Measurements from ENCODE around the gene DEDD. TPM values are rescaled to one million over a fixed set of nuclear protein-coding genes. Genes with fewer than 3 reads are reported as not detected.

DEDD gene
- total and polyA plus RNA-seq, 11 donors: 13.8 to 38.8 (median 26.5) TPM

DNA sequence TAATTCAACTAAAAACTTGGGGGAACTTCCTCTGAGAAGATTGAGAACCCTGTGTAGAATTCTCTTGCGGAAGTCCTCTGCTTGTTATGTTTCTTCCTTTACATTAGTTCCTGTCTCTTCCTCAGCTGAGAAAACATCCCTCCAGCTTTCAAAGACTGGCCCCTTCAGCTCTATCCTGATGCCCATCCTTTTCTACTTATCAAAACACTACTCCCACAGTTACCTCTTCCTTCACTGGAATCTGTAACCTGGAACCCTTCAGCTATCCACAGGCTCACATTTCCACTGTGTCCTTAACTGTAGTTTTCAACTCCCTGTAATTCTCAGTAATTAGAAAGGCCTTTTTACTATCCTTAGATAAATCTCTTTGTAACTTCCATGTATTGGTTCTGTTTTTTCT lies 6.0 kb upstream of the DEDD start:
- Histone ChIP-seq H3K4me3 (no peak overlapping the region), H3K27ac (peak overlapping the region in 5 of 12 donors; percentile 12 to 51 (median 30)), H3K9me3 (no peaks in the 10 kb centered on the region), H3K27me3 (no peaks in the 10 kb centered on the region), H3K4me1 (peaks cover 5 to 47% (median 11%) of the 10 kb centered on the region in 12 donors), H3K36me3 (no peaks in the 10 kb centered on the region)
- WGBS, 4 donors: 69 to 88% (median 70%) methylated on average over 1 of the region's 1 CpG
- intact Hi-C loops (cut with DNase I): loop anchor here in 7 of 10 donors (5.0 to 10.0 kb wide), 3 partner anchors 94 to 144 kb away; partner anchors contain the start of gene USF1 (in 3 of the 7)
- no peak for ATAC-seq
- no peak for DNase-seq
- no peak for TF ChIP-seq POLR2A (IDR thresholded peaks at IDR 0.05)
- TF ChIP-seq, protein P1, sequence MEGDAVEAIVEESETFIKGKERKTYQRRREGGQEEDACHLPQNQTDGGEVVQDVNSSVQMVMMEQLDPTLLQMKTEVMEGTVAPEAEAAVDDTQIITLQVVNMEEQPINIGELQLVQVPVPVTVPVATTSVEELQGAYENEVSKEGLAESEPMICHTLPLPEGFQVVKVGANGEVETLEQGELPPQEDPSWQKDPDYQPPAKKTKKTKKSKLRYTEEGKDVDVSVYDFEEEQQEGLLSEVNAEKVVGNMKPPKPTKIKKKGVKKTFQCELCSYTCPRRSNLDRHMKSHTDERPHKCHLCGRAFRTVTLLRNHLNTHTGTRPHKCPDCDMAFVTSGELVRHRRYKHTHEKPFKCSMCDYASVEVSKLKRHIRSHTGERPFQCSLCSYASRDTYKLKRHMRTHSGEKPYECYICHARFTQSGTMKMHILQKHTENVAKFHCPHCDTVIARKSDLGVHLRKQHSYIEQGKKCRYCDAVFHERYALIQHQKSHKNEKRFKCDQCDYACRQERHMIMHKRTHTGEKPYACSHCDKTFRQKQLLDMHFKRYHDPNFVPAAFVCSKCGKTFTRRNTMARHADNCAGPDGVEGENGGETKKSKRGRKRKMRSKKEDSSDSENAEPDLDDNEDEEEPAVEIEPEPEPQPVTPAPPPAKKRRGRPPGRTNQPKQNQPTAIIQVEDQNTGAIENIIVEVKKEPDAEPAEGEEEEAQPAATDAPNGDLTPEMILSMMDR (IDR thresholded peaks at IDR 0.05): no peak

DNA sequence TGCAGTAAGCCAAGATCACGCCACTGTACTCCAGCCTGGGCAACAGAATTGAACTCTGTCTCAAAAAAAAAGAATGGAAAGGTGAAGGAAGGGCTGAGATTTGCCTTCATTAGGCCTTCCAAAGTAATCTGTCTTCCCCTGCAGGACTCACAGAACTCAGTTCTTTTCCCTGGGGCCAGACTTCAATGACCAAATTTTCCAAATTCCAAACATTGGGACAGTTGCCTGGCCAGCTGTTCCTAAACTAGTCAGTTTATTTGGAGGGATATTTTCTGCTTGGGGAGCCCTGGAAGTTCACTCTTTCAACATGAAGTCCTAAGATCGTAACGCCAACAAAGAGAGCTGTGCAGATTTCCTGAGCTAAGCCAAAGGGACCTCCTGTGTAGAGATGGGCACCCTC lies 5.4 kb upstream of the DEDD start:
- TF ChIP-seq, protein P1 (IDR thresholded peaks at IDR 0.05): no peak
- no peak for TF ChIP-seq POLR2A (IDR thresholded peaks at IDR 0.05)
- H3K27ac ChIP-seq: peak overlapping the region in 5 of 12 donors; percentile 12 to 51 (median 30)

DNA sequence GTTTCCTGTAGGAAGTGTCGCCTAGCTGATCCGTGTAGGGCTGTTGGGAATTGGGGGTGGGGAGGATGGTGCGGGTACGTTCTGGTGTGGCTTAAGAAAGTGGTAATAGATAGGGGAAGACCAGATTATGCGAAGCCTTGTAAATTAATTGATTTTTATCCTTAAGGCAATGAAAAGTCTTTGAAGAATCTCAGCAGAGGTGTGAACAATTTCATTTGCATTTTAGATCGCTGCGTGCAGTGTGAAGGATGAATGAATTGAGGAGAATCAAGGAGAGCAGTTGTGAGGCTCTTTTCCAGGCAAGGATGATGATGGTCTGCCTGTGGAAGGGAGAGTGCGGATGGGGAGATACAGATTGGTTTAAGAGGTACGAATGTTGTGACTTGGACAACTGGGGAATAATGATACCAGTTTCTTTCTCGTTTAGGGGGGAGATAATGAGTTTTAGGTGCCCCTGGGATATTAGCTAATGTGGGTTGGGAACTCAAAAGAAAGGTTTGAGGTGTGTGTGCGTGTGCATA lies 813 bp upstream of the DEDD start:
- H3K27me3 ChIP-seq: no peaks in the 10 kb centered on the region
- ATAC-seq: no peak
- peaks cover 5 to 73% (median 39%) of the 10 kb centered on the region in 12 donors for H3K4me1 ChIP-seq

More for the DNA sequence above, 5.4 kb upstream of the DEDD start:
- no peak for ATAC-seq
- intact Hi-C loops (cut with DNase I): loop anchor here in 7 of 10 donors (5.0 to 10.0 kb wide), 3 partner anchors 93 to 143 kb away; partner anchors contain the start of gene USF1 (in 3 of the 7)
- no peak for DNase-seq
- Histone ChIP-seq H3K9me3 (no peaks in the 10 kb centered on the region), H3K4me3 (no peak overlapping the region), H3K27me3 (no peaks in the 10 kb centered on the region), H3K36me3 (no peaks in the 10 kb centered on the region), H3K4me1 (peaks cover 5 to 49% (median 12%) of the 10 kb centered on the region in 12 donors)
- WGBS, 4 donors: 61 to 76% (median 70%) methylated on average over 3 of the region's 3 CpGs

More for the DNA sequence above, 813 bp upstream of the DEDD start:
- peaks cover 0 to 24% (median 19%) of the 10 kb centered on the region in 9 donors for H3K36me3 ChIP-seq
- peak overlapping the region; percentile 42 to 92 (median 71) for H3K4me3 ChIP-seq
- intact Hi-C loops (cut with DNase I): loop anchor here in 7 of 10 donors (1.0 to 10.0 kb wide), 5 partner anchors 14 to 138 kb away; partner anchors contain the start of genes USF1 (in 3 of the 7), NIT1 (in 2 of the 7), PFDN2 (in 2 of the 7) and UFC1 (in 1 of the 7)
- no peak for DNase-seq
- no peaks in the 10 kb centered on the region for H3K9me3 ChIP-seq
- WGBS, 4 donors: 5 to 6% (median 5%) methylated on average over 11 of the region's 11 CpGs
- no peak for TF ChIP-seq POLR2A (IDR thresholded peaks at IDR 0.05)
- TF ChIP-seq, protein P1 (IDR thresholded peaks at IDR 0.05): no peak
- H3K27ac ChIP-seq: peak overlapping the region; percentile 87 to 99 (median 97)

Measured in heart left ventricle (tissue), 16 donors.